GM13977 (cell line): ENCODE results near the gene TMEM132D.

ENCODE experiments used
- DNase-seq: peaks from one replicate; pipeline ENCODE4 v3.0.0; 2012; ENCODE audit warnings: low spot score
- in situ Hi-C: fragments of 300-500 bp; cut with MboI; formaldehyde crosslinking; loops from one replicate; pipeline ENCODE4 v1.12.0; 2022; ENCODE audit warnings: low sequenced_read_pairs, low pct_unique_long_range_greater_than_20kb, mixed read lengths, inconsistent platforms; ENCODE audit not compliant: unreplicated experiment
- TF ChIP-seq, protein P1 (sequence below): IDR thresholded peaks from 2 replicates; pipeline ENCODE4 v1.5.1; 2012; ENCODE audit warnings: mild to moderate bottlenecking, control low read depth; ENCODE audit not compliant: insufficient read depth; ENCODE audit errors: extremely low read depth, missing control alignments

Gene TMEM132D

DNA sequence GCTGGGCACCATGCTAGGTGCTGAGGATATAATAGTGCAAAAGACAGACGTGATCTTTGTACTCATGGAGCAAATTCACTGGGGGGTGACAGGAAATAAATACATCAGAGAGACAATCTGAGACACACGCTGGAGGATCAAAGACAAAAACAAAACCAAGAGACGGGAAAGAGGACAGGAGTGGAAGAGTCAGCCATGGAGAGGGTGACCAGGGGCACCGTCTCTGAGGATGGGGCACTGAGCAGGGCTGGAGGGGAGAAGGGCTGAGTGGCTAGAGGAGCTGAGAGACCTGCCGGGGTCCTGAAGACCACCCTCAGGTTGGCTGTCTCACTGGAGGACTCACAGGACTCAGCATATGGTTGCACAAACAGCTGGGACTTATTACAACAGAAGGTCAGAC lies 81.9 kb downstream of the TMEM132D start:
- in situ Hi-C loops, result no loop called here
- DNase-seq, result no peak
- TF ChIP-seq, protein P1, sequence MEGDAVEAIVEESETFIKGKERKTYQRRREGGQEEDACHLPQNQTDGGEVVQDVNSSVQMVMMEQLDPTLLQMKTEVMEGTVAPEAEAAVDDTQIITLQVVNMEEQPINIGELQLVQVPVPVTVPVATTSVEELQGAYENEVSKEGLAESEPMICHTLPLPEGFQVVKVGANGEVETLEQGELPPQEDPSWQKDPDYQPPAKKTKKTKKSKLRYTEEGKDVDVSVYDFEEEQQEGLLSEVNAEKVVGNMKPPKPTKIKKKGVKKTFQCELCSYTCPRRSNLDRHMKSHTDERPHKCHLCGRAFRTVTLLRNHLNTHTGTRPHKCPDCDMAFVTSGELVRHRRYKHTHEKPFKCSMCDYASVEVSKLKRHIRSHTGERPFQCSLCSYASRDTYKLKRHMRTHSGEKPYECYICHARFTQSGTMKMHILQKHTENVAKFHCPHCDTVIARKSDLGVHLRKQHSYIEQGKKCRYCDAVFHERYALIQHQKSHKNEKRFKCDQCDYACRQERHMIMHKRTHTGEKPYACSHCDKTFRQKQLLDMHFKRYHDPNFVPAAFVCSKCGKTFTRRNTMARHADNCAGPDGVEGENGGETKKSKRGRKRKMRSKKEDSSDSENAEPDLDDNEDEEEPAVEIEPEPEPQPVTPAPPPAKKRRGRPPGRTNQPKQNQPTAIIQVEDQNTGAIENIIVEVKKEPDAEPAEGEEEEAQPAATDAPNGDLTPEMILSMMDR, result no peak

DNA sequence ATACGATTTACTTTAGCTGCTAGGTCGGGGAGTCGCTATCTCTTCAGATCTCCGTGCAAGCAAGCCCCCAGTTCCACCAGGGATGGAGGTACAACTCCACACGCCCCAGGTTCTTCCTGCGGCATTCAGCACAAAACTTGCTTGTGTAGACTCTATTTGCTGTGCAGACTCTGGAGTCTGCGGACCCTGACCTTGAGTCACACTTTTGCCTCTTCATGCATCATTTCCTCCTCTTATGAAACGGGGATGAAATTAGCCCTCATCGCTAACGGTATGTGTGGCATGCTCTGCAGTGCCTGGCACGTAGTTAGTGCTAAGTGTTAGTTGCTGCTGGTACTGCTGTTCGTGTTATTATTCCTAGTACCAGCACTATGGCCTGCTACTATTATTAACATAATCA lies 84.4 kb downstream of the TMEM132D start:
- in situ Hi-C loops, result no loop called here
- no peak for DNase-seq
- TF ChIP-seq, protein P1, result no peak

DNA sequence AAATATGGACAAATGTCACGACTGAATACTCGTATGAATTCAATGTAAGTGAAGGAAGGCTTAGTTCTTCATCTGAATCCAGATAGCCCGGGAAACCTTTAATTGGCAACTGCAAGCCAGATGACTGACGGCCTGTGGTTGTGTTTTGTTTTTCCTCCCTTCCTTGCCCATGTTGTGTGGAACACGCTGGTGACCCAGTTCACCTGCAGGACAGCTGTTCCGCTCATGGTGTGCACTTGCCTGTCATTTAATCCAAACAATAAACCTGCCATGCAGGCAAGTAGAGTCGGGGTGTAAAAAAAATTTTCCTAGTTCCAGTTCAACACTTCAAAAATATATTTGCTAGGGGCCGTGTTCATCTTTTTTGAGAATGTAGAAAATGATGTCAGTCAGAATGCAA lies 88.0 kb downstream of the TMEM132D start:
- TF ChIP-seq, protein P1, result no peak
- no peak for DNase-seq
- in situ Hi-C loops, result no loop called here

DNA sequence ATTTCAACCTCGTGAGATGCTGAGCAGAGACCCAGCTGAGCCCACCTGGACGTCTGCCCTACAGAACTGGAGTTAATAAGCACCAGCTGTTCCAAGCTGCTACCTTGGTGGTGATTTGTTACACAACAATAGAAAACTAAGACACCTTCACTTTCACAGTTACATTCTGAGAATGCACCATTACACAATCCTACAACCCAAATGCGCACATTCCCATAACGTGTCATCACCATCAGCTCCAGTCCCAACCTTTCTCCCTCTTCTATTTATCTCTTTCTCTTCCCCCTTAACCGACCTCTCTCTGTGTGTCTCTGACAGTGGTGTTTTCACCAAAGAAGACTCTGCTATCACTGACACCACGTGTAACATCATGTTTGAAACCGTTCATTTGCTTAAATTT lies 91.9 kb downstream of the TMEM132D start:
- DNase-seq, result no peak
- in situ Hi-C loops, result no loop called here
- TF ChIP-seq, protein P1, result no peak

DNA sequence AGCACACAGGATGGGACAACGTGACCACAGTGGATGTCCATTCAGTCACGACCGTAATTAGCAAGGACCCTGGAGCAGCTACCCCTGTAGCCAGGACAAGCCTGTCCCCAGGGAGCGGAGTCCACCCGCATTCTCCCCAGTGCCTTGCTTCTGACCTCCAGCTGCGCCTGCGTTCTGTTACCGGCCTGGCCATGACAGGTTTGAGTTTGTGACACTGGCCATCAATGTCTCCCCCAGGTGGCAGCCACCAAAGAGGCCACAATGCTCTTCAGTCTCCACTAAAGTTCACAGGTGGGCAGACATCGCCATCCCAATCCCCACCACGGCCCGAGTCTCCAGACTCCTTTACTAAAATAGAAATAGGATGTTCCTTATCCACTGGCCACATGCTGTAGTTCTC lies 96.7 kb downstream of the TMEM132D start:
- in situ Hi-C loops, result no loop called here
- no peak for DNase-seq
- TF ChIP-seq, protein P1, result no peak

DNA sequence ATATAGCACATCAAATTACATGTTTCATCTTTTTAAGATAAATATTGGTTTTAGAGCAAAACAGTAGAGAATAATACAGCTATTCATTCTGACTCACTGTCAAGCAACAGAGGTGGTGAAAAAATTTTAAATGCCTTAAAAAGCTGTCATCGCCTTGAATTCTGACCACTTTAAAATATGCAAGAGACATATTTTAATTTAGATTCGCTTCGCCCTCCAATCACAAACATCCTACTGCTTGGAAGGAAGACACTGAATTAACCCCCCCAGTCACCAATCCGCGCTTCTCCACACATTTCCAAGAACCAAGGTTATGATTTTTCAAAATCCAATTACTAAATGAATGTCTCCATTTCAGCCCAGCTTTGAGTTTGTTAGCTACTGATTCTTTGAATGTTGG lies 112.4 kb downstream of the TMEM132D start:
- TF ChIP-seq, protein P1, result no peak
- DNase-seq, result no peak
- in situ Hi-C loops, result no loop called here

DNA sequence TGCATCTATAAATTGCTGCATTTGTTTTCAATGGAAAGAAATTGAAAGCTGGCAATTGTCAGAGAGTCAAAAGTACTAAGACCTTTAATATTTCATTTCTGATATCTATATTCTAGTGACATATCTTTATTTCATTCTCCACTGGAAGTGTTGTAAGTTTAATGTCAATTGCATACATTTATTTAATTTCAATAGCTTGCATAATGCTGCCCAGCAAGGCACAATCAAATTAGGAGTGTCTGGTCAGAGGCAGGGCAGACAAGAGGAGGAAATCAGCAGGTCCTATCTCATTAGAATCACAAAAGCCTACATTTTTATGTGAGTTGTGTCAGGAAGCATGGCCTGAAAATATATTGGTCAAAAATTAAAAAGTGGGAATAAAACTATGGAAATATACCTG lies 112.9 kb downstream of the TMEM132D start:
- in situ Hi-C loops, result no loop called here
- TF ChIP-seq, protein P1, result no peak

More for the DNA sequence above, 112.9 kb downstream of the TMEM132D start:
- DNase-seq, result no peak
